HG03135 (cell line): ENCODE measurements around the gene UGT1A3.
"Not testable (repeated sequence)": the region's sequence is repeated elsewhere in the genome, so short reads cannot be mapped to it uniquely, and the experiment has no call there.

Experiments used
- ATAC-seq: cut with Tn5 transposase; IDR thresholded peaks from one replicate; pipeline ENCODE4 v1.9.1; 2021; ENCODE audit warnings: mild to moderate bottlenecking, moderate library complexity; ENCODE audit not compliant: unreplicated experiment

UGT1A3 gene

GRCh38 chr2:233707940-233708644 lies 20.8 kb upstream of the UGT1A3 start:
- ATAC-seq: no peak

- ATAC-seq: no peak
These were observed 19.9 kb upstream of the UGT1A3 start for GRCh38 chr2:233708942-233709341.

GRCh38 chr2:233711312-233712008 lies 17.4 kb upstream of the UGT1A3 start:
- no peak for ATAC-seq

GRCh38 chr2:233712611-233713261 lies 16.1 kb upstream of the UGT1A3 start, which contains the start of gene UGT1A5:
UGT1A5 (plus strand) TSS chr2:233712907; CDS start chr2:233712992, 85 bp downstream.
- ATAC-seq: no peak

DNA sequence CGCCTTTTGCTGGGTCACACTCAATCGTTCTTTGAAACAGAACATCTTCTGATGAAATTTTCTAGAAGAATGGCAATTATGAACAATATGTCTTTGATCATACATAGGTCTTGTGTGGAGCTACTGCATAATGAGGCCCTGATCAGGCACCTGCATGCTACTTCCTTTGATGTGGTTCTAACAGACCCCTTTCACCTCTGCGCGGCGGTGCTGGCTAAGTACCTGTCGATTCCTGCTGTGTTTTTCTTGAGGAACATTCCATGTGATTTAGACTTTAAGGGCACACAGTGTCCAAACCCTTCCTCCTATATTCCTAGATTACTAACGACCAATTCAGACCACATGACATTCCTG lies 15.6 kb upstream of the UGT1A3 start:
- no peak for ATAC-seq

DNA sequence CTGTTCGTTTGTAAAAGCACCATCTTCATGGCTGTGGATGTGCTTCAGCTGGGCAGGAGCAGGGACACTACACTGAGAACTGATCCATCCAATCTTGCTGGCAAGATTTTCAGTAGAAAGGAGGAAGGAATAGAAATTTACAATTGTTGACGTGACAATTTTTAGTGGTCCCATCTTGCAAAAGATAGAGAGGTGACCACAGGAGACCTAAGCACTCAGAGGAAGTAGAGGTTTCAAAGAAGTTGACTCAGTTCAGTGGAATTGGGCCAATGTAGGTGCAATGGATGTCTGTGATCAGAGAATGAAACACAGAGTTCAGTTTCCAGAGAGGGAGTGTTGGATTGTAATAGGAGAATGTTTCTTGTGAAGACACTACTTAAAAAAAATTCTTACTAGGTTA lies 14.7 kb upstream of the UGT1A3 start:
- no peak for ATAC-seq

GRCh38 chr2:233718552-233718951 lies 10.3 kb upstream of the UGT1A3 start, which contains the start of gene UGT1A4:
UGT1A4 (plus strand) TSS chr2:233718736; CDS start chr2:233718821, 85 bp downstream.
- ATAC-seq: no peak

- ATAC-seq: not testable (repeated sequence)
These were observed 8.2 kb downstream of the UGT1A3 start for GRCh38 chr2:233736868-233737653.

DNA sequence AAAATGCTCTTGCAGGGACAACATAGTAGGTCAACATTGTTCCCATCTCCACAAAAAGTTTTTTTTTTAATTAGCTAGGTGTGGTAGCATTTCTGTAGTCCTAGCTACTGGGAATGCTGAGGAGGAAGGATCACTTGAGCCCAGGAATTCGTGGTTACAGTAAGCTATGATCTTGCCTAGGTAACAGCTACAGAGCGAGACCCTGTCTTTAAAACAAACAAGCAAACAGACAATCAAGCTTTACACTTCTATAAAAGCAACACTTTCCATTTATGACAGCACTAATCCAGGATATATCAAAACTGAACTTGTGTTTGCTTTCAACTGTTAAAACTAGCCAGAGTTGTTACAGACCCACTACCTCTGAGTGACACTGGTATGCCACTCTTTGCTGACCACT lies 12.0 kb downstream of the UGT1A3 start:
- ATAC-seq: no peak

GRCh38 chr2:233743464-233744259 lies 14.8 kb downstream of the UGT1A3 start:
- ATAC-seq: no peak

- no peak for ATAC-seq
These were observed 16.4 kb downstream of the UGT1A3 start for GRCh38 chr2:233745073-233745755.

DNA sequence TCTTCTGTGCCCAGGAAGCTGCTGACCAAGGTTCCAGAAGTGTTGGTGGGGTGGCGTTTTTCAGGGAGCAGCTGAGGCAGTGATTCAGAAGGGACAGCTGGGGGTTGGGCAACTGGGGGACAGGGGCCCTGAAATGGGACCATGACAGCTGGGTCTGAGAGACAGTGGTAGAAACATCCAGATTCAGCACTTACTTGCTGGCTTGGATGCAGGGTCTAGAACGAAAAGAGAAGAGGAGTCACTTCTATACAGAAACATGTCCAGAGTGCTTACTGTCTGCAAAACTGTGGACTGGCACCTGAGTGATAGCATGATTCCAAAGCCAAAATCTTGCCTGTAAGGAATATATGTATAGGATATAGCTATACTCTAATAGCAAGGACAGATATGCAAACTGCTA lies 17.0 kb downstream of the UGT1A3 start:
- not testable (repeated sequence) for ATAC-seq

DNA sequence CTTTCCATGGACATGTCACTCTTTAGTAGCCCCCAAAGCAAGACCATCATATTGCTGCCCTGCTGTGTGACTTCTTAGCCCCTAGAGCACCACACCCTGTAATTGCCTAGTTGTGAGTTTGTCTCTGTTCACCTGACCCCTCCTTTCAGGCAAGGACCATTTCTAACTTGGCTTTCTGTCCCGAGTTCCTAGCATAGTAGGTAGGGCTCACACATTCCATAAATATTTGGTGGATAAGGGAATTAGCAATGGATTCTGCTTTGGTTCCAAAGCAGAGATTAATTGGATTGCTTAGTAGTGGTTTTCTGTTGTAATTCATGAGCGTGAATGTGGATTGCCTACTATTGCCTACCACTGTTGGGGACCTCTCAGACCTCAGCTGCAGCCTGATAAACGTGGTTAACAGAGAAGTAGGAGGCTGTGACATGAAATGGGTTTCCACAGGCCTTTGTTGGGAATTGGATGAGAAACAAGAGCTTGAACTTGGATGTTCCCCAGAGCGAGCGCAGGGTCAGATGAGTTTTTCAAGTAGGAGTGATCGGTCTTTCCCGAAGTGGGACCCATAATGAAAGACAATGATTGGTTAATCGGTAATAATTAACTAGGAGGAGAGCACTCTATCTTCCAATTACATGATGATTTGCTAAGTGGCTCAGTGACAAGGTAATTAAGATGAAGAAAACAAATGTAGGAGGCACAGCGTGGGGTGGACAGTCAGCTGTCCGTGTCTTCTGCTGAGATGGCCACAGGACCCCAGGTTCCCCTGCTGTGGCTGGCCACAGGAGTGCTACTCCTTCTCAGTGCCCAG lies 17.8 kb downstream of the UGT1A3 start:
- no peak for ATAC-seq

GRCh38 chr2:233747283-233747544 lies 18.4 kb downstream of the UGT1A3 start:
- no peak for ATAC-seq

DNA sequence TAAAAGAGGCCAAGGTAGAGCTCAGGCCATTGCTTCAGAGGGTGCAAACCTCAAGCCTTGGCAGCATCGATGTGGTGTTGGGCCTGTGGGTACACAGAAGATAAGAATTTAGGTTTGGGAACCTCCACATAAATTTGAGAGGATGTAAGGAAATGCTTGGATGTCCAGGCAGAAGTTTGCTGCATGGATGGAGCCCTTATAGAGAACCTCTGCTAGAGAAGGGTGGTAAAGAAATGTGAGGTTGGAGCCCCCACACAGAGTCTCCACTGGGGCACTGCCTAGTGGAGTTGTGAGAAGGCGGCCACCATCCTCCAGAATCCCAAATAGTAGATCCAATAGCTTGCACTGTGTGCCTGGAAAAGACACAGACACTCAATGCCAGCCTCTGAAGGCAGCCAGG lies 21.8 kb downstream of the UGT1A3 start:
- not testable (repeated sequence) for ATAC-seq

DNA sequence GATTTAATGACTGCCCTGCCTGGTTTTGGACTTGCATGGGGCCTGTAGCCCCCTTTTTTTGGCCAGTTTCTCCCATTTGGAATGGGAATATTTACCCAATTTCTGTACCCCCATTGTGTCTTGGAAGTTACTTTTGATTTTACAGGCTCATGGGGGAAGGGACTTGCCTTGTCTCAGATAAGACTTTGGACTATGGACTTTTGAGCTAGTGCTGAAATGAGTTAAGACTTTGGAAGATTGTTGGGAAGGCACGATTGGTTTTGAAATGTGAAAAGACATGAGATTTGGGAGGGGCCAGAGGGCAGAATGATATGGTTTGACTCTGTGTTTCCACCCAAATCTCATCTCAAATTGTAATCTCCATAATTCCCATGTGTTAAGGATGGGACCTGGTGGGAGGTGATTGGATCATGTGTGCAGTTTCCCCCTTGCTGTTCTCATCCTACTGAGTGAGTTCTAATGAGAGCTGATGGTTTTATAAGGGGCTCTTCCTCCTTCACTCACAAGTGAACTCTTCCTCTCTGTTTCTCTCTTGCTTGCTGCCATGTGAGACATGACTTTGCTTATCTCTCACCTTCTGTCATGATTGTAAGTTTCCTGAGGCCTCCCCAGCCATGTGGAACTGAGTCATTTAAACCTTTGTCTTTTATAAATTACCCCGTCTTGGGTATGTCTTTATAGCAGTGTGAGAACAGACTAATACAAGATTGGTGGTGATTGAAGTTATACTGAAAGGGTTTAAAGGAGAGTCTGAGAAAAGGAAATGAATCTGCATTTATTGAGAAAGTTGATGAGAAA lies 22.6 kb downstream of the UGT1A3 start:
- ATAC-seq: not testable (repeated sequence)

GRCh38 chr2:233754872-233755611 lies 26.2 kb downstream of the UGT1A3 start:
- no peak for ATAC-seq
